ENCODE results near the gene PLXNA2.

- no peak for TF ChIP-seq CTCF (IDR thresholded peaks at IDR 0.05; ENCODE audit: insufficient read depth, low read depth, low read length)
- TF ChIP-seq EZH2 (IDR thresholded peaks at IDR 0.05; ENCODE audit: insufficient read depth, low read length) = no peak
Observed at GRCh38 chr1:208156310-208156709, 87.9 kb downstream of the PLXNA2 start.

Measured in astrocyte (in vitro differentiated cells and primary cell).